ENCODE data around the gene NR5A2.

Gene NR5A2

DNA sequence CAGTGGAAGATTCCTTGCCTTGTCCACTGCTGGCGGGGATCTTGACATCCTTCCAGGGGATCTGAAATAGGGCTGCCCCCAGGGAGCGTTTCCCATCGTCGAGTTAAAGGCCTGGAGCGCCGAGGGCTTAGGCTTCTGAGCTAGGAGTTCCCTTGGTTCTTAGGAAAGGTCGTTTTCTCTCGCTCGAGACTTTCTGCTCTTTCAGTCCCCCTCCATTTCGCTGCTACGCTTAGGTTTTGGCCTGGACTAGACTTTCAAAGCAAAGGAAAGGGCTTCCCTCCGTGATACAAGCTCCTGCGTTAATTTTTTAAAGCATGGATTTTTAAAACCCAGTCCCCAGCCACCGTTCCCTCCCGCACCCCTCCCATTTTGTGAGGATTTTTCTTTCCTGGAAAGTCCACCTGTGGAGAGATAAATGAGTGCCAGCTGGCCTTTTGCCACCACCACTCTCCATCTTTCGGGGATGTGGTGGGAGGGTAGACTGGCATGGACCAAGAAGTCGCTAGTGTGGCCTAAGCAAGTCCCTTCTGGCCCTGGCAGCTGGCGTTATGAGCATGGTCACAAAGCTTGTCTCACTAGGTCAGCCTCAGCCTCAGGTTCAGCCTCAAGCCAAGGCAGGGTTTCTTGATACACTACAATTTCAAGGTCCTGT is 9.2 kb downstream of the NR5A2 start:
- DNase-seq, result no peak

DNA sequence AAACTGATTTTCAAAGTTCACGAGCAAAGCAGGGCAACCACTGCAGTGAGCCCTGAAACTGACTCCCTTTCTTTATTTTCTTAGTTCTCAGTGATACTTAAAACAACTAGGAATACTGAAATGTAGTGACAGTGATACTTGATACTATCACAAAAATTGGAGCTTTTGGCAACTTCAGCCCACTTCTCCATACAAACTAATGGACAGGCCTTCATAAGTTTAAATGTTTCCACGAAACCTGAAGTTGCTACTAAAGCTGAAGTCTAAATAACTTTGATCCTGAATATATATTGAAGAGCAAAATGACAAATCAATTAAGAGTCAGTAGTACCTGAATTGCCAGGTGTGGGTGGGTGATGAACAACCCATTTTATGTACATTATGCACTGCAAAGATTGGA is 10.0 kb downstream of the NR5A2 start:
- DNase-seq, result no peak

DNA sequence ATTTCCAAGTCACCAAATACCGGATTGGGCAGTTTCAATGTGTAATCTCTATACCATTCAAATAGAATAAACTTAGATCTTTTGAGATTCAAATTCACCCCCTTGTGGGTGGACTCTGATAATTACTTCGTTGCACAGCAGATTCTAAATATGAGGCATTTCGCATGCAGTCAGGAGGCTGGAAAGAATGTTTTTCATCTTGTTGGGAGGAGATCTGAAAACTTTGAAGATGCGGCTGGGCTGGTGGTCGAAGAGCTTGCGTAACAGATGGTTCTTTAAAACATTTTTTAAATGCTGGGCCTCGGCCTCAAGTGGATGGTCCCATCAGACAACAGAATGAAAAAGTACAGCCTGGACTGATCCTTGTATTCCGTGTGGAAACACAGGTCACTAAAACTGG is 10.4 kb downstream of the NR5A2 start:
- no peak for DNase-seq

DNA sequence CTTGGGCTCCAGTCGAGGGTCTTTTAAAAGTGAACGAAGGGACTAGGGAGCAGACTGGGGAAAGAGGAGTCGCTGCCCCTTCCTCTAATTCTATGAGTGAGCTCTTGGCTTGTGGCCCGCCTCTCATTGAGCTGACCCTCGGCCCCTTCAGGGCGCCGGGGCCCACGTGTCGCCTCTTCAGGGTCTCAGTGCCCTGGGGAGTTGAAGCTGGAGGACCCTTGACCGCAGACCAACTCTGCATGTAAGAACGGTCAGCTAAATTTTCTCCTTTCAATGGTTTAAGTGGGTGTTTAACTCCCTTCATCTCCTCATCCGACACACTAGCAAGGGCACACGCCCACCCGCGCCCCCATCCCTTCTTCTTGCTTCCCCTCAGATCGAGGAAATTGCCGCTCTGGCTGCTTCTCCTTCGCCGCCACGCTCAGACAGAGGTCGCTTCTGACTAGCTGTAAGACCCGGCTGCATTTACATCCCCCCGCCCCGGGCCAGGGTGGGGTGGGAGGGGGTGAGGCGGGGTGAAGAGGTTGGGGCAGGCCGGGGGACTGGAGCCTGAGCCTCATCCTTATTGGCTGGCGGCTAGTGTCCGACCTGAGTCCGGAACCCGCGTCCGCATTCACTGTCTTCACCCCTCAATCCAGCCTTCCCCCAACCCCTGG is 10.9 kb downstream of the NR5A2 start:
- no peak for DNase-seq

DNA sequence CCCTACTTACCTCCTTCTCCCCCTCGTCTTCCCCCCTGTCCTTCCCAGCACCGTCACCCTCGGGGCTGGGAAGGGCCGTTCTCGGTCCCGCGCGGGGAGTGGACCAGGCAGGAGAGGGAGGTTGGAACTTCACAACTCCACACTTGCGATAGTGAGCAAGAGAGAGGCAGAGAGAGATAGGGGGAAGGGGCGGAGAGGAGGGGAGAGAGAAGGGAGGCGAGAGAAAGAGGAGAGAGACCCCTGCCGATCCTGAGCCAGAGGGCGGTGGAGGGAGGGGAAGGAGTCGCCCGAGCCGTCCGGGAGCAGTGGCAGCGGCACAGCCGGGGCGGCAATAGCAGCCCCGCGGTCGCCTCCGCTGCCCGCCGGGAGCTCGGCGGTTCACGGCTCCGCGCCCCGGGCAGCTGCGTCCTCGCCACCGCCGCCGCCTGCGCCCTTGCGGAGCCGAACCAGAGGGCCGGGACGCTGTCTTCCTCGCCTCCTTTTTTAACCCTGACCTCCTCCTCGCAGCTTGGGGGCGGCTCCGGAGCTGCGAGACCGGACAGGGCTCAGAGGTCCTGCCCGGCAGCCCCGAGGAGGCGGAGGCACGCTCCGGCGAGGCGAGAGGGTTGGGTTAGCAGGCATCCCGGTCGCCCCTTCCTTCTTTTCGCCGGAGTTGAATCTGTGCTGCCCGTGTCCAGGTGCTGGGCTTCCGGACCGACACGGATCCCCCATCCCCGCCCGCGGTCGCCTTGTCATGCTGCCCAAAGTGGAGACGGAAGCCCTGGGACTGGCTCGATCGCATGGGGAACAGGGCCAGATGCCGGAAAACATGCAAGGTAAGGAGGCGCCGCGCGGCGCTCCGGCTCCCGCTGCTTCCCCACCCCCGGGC is 11.7 kb downstream of the NR5A2 start:
- no peak for DNase-seq

DNA sequence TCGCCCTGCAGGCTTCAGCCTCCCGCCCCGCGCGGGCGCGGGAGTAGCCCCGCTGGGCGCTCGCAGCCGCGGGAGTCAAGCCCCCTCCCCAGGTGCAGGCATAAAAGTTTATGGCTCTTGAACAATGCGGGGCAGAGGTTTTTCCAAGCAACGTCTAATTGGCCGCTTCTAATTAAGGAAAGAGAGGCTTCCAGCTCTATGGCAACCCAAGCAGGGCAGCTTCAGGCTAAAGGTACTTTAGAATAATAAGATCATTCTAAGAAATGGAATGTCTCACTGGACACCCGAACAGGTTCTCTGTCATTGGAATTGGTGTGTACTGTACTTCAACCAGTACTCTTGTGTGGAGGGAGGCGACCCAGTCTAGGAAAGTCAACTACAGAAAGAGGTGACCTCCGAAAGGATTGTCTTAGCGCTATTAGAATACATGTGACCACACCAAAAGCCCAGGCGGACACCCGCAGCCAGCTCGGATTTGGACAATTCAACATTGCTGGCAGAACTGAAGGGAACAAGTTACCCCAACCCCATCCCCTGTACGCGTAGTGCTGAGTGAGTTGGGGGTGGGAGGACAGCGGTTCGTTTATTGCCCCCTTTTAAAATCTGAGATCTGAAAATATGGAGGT is 12.5 kb downstream of the NR5A2 start:
- DNase-seq, result no peak

DNA sequence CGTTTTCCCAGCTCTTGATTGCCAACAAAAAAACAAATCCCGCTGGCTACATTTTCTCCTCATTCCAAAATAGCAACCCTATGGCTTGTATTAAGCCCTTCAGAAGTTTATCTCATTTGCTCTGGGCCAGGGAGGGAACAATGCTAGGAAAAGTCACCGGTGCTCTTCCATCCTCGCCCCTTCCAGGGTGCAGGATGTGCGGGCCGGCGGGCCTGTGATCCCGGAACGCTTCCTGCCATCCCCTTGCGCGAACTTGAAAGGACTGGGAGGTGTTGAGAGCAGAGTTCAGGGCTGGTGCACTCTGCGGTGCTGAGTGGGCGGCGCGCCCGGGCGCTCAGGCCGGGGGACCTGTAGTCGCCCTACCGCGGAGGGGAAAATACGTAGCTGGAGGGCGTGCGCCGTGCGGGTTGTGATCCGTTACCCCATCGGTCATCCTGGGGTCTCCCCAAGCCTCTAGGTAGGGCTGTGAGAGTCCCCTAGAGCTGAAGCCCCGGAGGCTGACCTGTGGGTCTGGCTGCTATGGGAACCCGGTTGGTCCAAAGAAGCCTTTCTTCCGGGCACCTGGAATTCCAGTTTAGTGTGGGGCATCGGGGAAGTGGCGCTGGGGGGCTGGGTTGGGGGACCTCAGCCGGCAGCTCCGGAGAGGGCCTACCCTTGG is 13.1 kb downstream of the NR5A2 start:
- DNase-seq, result no peak

DNA sequence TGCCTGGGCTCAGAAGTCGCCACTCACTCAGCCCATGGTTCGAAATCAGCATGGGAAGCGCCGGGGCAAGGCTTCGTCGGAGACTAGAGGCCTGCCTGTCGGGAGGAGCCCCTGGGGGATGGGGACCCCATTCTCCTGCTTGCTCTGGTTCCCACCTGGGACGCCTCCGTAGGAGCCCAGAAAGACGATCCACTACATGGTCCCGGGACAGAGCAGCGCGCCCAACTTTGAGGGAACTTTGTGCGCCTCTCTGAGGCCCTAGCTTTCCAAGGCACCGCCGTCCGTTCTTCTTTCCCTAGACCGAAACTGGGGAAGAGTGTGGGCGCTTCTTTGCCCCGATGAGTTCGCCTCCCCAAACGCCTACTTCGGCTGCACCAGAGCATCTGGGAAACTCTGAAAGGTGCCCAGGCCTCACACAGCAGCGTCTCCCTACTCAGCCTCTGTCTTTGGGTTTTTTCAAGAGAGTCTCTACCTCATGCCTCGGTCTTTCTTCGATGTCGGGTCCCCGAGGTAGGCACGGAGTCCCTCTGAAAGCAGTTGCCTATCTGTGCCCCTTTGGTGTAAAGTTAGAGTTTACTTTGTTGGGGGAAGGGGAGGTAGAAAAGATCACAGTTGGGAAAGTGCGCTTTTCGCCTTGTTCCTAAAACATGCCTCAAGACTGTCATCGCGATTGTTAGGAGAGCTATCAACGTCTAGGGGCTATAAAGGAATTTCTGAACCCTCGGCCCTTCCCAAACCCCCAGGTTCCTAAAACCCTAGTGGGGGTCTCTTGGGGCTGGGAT is 14.0 kb downstream of the NR5A2 start:
- no peak for DNase-seq

DNA sequence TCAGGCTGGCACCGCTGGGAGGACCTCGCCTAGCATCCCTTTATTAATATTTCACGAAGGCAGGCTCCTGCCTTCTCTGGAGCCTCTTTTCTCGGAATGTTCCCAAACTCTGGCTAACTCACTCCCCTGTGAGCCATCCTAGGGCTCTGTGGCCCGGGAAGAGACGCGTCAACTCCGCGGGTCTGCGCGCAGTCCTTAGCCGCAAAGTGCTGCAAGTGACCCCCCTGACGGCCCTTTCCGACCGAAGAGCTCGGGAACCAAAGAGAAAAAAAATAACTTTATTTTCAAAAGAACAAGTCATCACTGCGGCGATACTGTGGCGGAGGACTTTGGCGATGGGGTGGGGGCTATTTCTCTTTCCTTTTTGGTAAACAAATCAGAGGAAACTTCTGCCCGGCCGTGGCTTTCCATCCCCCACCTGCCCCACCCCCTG is 14.6 kb downstream of the NR5A2 start:
- no peak for DNase-seq

DNA sequence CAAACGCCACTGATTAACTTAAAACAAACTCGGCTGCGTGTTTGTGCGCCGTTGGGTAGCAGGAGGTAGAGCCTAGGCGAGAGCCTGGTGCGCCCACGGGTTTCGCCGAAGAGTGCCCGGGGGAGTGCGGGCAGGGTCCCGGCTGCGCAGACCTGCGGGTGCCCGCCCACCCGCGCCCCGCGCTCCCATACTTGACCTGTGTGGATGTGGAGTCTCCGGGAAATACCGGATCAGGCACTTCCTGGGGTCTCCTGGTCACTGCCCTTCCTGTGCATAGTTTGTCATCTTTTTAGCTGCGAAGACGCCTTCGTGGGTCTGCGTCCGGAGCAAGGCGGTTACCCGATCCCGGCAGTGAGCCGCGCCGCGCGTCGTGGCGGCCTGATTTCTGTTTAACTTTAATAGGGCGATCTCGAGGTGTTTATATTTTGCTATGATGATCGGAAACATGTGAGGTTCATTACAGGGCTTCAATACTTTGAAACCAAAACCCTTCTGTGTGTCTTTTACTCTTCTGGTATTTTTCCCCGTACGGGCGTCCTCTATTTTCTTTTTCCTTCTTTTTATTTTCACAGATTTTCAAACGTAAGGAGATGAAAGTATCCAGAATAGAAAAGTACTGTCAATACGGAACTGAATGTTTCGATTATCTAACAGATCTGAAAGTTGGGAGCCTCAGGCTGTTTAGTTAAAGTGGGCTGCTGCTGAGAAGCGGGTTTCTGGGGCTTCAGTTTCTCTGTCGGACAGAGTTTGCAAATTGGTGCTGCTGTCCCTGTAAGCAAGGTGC is 15.2 kb downstream of the NR5A2 start:
- DNase-seq, result no peak

DNA sequence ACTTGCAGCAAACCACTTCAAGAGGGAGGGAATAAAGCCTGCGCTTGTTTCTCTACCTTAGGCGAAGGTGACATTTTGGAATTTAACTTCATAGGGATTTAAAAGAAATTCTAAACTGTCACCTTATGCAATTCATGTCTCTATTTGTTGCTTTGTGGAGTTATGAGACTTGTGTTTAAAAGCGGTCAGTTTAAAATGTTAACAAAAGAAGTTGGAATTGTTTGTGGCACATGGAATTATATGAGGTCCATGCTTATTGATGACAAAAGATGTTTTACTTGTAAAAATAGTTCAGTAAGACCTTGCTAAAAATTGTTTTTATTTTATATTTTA is 15.8 kb downstream of the NR5A2 start:
- DNase-seq, result no peak

DNA sequence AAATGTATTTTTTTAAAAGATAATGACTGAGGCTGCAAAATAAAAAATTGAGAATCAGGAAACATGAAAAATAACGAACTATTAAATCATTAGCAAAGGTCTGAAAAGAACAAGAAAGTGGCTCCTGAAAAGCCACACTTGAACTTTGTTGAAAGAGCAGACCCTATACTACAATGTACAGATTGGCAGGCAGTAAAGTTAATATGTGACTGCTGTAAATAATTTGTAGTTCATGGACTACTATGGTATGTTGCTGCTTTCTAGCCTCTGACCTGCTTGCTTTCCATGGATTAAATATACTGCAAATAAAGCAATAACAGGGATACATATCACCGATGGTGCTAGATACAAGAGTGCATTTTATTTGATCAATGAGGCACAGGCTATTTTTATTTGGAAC is 18.6 kb downstream of the NR5A2 start:
- no peak for DNase-seq

DNA sequence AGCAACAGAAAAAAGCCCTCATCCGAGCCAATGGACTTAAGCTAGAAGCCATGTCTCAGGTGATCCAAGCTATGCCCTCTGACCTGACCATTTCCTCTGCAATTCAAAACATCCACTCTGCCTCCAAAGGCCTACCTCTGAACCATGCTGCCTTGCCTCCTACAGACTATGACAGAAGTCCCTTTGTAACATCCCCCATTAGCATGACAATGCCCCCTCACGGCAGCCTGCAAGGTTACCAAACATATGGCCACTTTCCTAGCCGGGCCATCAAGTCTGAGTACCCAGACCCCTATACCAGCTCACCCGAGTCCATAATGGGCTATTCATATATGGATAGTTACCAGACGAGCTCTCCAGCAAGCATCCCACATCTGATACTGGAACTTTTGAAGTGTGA is 20.7 kb downstream of the NR5A2 start:
- DNase-seq, result no peak

DNA sequence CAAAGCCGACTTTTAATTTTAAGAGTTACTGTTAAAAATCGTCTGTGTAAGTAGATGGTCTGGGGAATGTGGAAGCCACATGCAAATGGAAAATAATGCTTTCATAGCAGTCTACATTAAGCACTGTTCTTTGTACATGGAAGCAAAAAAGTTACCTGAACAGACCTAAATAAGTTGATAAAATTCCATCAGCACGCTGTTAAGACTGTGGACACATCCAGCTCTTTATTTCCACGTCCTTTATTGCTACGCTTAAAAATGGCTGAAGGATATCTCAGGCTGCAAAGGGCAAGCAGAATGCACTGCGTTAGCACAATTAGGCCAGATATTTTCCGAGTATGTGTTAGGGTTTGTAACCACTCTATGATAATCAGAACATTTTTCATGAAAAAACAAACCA is 22.3 kb downstream of the NR5A2 start:
- DNase-seq, result no peak

DNA sequence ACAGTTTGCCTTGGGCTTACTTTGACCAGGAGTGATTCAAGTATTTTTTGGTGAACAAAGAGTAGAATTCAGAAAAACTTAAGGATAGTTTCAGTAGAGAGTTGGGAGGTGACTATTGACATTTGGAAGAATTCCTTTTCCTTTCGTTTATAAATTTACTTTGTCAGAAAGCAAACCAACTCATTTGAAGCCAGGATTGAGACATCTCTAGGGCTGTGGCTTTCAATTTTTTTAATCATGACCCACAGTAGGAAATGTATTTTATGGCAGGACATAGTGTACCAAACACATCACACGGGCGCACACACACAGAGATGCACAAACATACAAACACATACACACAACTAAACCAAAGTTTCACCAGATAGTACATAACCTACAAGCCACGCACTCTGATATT is 24.1 kb downstream of the NR5A2 start:
- no peak for DNase-seq

DNA sequence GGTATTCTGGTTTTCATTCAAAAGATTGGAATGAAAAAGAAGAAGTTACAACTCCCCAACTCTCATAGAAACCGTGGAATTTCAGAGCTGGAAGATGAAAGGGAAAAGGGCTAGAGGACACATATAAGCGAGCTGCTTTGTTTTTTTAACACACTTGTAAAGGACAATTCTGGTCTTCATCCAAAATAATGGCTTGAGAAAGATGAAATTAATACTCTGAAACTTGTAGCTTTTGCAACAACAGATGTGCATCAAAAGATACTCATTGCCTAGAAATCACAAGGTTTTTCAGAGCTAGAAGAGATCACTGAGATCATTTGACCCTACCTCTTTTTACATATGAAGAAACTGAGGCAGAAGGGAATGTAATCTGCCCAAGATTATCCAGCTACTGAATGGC is 25.6 kb downstream of the NR5A2 start:
- no peak for DNase-seq

DNA sequence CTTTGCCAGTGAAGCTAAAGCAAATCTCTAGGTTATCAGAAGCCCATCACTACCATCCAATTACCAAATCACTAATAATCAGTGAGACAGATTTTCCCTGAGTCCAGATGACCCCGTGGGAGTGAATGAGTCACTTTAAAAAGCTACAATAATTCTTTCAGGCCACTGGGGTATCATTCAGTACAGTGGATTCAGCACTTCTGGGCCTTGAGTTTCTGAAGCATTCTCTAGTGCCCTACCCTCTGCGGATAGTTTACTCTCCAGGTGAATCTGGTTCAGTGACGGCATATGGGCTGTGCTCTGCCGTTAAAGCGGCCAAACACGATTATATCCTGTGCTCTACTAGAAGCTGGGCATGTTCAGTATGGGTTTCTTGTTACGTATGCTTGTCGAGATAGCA is 26.1 kb downstream of the NR5A2 start:
- no peak for DNase-seq

DNA sequence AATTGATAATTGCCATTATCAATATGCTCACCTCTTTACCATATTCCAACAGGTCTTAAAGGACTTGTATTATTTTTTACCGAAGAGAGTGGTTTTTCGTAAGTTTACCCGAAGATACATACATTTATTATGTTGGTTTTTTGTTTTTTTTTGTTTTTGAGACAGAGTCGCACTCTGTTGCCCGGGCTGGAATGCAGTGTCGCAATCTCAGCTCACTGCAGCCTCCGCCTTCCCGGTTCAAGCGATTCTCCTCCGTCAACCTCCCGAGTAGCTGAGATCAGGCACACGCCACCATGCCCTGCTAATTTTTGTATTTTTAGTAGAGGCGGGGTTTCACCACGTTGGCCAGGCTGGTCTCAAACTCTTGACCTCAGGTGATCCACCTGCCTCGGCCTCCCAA is 30.8 kb downstream of the NR5A2 start:
- DNase-seq, result no peak

DNA sequence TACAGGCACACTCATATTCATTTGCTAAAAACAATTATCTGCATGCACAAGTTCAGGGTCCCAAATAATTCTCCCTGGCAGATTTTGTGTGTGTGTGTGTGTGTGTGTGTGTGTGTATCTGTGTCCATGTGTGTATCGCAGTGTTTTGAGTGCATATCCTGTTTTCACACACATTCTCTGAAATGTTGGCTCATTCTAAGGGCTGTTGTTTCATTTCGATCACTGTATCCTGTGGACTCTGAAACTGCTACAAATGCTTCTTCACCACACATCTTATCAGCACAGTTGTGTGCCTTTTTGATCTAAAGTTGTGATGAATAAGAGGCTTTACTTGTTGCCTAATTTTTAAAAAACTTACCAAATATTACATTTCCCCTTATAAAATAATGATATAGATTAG is 34.6 kb downstream of the NR5A2 start:
- no peak for DNase-seq

DNA sequence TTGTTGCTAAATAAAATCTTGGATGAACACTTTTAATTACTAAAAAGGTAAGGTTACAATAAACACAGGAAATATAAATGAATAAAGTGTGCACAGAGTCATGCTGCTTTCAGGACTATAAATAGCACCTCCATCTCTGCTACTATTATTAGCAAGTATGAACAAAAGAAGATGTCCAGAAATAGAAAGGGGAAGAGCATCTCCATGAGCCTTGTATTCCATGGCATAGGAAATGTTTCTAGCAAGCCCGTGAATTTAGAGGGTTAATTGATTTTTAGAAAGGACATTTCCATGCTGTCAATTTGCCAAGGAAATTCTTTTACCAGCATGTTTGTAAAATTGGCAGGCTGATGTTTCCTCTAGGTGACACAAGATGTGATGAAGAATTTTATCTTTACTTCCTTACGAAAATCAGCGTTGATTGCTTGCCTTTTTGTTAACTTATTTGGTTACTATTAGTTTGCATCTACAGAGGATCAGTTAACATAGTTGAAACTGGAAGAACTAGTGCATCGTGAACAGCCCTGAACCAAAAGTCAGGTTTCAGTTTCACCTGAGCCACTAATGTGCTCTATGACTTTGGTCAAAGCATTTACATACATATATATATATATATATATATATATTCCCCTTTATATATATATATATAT is 45.3 kb downstream of the NR5A2 start:
- DNase-seq, result no peak

DNA sequence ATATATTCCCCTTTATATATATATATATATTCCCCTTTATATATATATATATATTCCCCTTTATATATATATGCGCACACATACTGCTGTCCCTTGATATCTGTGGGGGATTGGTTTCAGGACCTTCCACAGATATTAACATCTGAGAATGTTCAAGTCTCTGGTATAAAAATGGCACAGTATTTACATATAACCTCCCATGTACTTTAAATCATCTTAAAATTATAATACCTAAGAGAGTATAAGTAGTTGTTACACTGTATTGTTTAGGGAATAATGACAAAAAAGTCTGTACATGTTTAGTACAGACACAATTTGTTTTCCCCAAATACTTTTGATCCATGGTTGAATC is 45.8 kb downstream of the NR5A2 start:
- DNase-seq, result no peak
